Spinal cord (tissue), 10 donors: ENCODE results near the gene TERB2. TPM values are rescaled to one million over a fixed set of nuclear protein-coding genes. Genes with fewer than 3 reads are reported as not detected.
"Not testable (repeated sequence)": the region's sequence is repeated elsewhere in the genome, so short reads cannot be mapped to it uniquely, and the experiment has no call there.

Experiments
- DNase-seq, 6 donors: peaks; one replicate each; pipeline versions ENCODE4 v3.0.0 to v3.0.0-alpha.2; 2013 to 2015; ENCODE audit warnings: low spot score in 6 of 6, low read depth in 4 of 6
- H3K27ac ChIP-seq: one replicate; pipeline ENCODE4 v1.5.1; 2013; ENCODE audit warnings: low read depth, low read length, control low read depth
- H3K27me3 ChIP-seq: one replicate; pipeline ENCODE4 v1.6.1; 2013; ENCODE audit warnings: low read length; ENCODE audit not compliant: control insufficient read depth, insufficient read depth
- H3K36me3 ChIP-seq: one replicate; pipeline ENCODE4 v1.6.1; 2013; ENCODE audit warnings: low read length; ENCODE audit not compliant: control insufficient read depth, insufficient read depth
- H3K4me1 ChIP-seq: one replicate; pipeline ENCODE4 v1.6.1; 2013; ENCODE audit warnings: low read length; ENCODE audit not compliant: control insufficient read depth, insufficient read depth
- H3K4me3 ChIP-seq: one replicate; pipeline ENCODE4 v1.5.1; 2013; ENCODE audit warnings: low read depth, low read length, control low read depth
- H3K9me3 ChIP-seq: one replicate; pipeline ENCODE4 v1.6.1; 2013; ENCODE audit warnings: low read length; ENCODE audit not compliant: control insufficient read depth, insufficient read depth
- WGBS: methylation state at CpG from one replicate; pipeline ENCODE4 v1.1.5; 2013; ENCODE audit warnings: missing lambda C conversion rate; ENCODE audit not compliant: insufficient coverage; 5-methylcytosine and 5-hydroxymethylcytosine counted together
- long read RNA-seq, 4 donors: transcript quantifications; one replicate each; lab custom pipeline, GENCODE V29; 2026
- polyA plus RNA-seq, 2 donors: library from polyadenylated mRNA; unstranded; fragments of 120-200 nt; gene quantifications; one replicate each; pipeline ENCODE4 v1.2.1, GENCODE V29; 2013; ENCODE audit not compliant: insufficient read length in 2 of 2
- total RNA-seq, 2 donors: library from RNA; depleted of rRNA in 1 of 2; stranded (reverse); fragments of 120-200 nt in 1 of 2; fragments of >200 nt in 1 of 2; gene quantifications; one replicate each; pipeline versions ENCODE4 v1.2.3 to v1.2.4, GENCODE V29; 2013 to 2014
- donor health status: healthy.

Gene TERB2
- not detected for total RNA-seq
- polyA plus RNA-seq: not detected
- long read RNA-seq, donor 1: 0 reads
- long read RNA-seq, donor 2: 0 reads
- long read RNA-seq, donor 3: 0 reads
- long read RNA-seq, donor 4: 0 reads

GRCh38 chr15:44956388-44956787, at the start of gene TERB2:
Gene TERB2, plus strand, starts transcription at chr15:44956687. Its CDS starts 32 bp downstream, at chr15:44956719.
- no peaks in the 10 kb centered on the region for H3K36me3 ChIP-seq
- no peak within 1 kb of the TSS for H3K4me3 ChIP-seq
- WGBS: 97% methylated on average over 13 of the region's 13 CpGs
- no peaks in the 10 kb centered on the region for H3K27me3 ChIP-seq
- no peaks in the 10 kb centered on the region for H3K4me1 ChIP-seq
- H3K9me3 ChIP-seq: no peaks in the 10 kb centered on the region
- DNase-seq: no peak
- no peak within 1 kb of the TSS for H3K27ac ChIP-seq

- Histone ChIP-seq H3K4me3 (no peak overlapping the region), H3K4me1 (no peaks in the 10 kb centered on the region), H3K27me3 (no peaks in the 10 kb centered on the region), H3K27ac (no peak overlapping the region), H3K36me3 (no peaks in the 10 kb centered on the region), H3K9me3 (no peaks in the 10 kb centered on the region)
- WGBS: no CpG with 5 or more reads among the region's 2 CpGs
- no peak for DNase-seq
These were observed 47.1 kb upstream of the TERB2 start for GRCh38 chr15:44909423-44909822.

GRCh38 chr15:44910981-44911625, 45.4 kb upstream of the TERB2 start:
- Histone ChIP-seq H3K4me3 (no peak overlapping the region), H3K36me3 (no peaks in the 10 kb centered on the region), H3K4me1 (no peaks in the 10 kb centered on the region), H3K27ac (no peak overlapping the region), H3K27me3 (no peaks in the 10 kb centered on the region), H3K9me3 (no peaks in the 10 kb centered on the region)
- no peak for DNase-seq

- H3K27ac ChIP-seq, H3K36me3 ChIP-seq, H3K27me3 ChIP-seq, DNase-seq, H3K4me1 ChIP-seq, H3K4me3 ChIP-seq, H3K9me3 ChIP-seq: not testable (repeated sequence)
- WGBS: no CpG with 5 or more reads among the region's 1 CpG
These were observed 44.3 kb upstream of the TERB2 start for GRCh38 chr15:44912186-44912585.

GRCh38 chr15:44912974-44913448, 43.5 kb upstream of the TERB2 start:
- H3K4me1 ChIP-seq, DNase-seq, H3K27ac ChIP-seq, H3K27me3 ChIP-seq, H3K9me3 ChIP-seq, H3K4me3 ChIP-seq, H3K36me3 ChIP-seq: not testable (repeated sequence)
- WGBS: no CpG with 5 or more reads among the region's 3 CpGs

GRCh38 chr15:44918136-44918535, 38.4 kb upstream of the TERB2 start:
- Histone ChIP-seq H3K27ac (no peak overlapping the region), H3K9me3 (no peaks in the 10 kb centered on the region), H3K4me3 (no peak overlapping the region), H3K4me1 (no peaks in the 10 kb centered on the region), H3K36me3 (no peaks in the 10 kb centered on the region), H3K27me3 (no peaks in the 10 kb centered on the region)
- DNase-seq: no peak
- WGBS: no CpG with 5 or more reads among the region's 1 CpG

- WGBS: no CpG with 5 or more reads among the region's 1 CpG
- H3K9me3 ChIP-seq, H3K27me3 ChIP-seq, H3K4me3 ChIP-seq, DNase-seq, H3K36me3 ChIP-seq, H3K27ac ChIP-seq, H3K4me1 ChIP-seq: not testable (repeated sequence)
These were observed 27.8 kb upstream of the TERB2 start for GRCh38 chr15:44928658-44929057.

GRCh38 chr15:44930283-44930682, 26.2 kb upstream of the TERB2 start:
- H3K4me3 ChIP-seq, DNase-seq, H3K27ac ChIP-seq, H3K9me3 ChIP-seq, H3K27me3 ChIP-seq, H3K36me3 ChIP-seq, H3K4me1 ChIP-seq: not testable (repeated sequence)
- WGBS: no CpG with 5 or more reads among the region's 4 CpGs

- not testable (repeated sequence) for H3K4me1 ChIP-seq, DNase-seq, H3K9me3 ChIP-seq, H3K36me3 ChIP-seq, H3K27ac ChIP-seq, H3K4me3 ChIP-seq, H3K27me3 ChIP-seq
- no CpG with 5 or more reads among the region's 3 CpGs for WGBS
These were observed 1.8 kb downstream of the TERB2 start for GRCh38 chr15:44958302-44958701.

- no peak overlapping the region for H3K4me3 ChIP-seq
- no peaks in the 10 kb centered on the region for H3K4me1 ChIP-seq
- no peak for DNase-seq
- WGBS: no CpG with 5 or more reads among the region's 4 CpGs
- H3K36me3 ChIP-seq: no peaks in the 10 kb centered on the region
- no peaks in the 10 kb centered on the region for H3K27me3 ChIP-seq
- no peak overlapping the region for H3K27ac ChIP-seq
- no peaks in the 10 kb centered on the region for H3K9me3 ChIP-seq
These were observed 12.0 kb downstream of the TERB2 start for GRCh38 chr15:44968475-44968874.
